Esophagus muscularis mucosa (tissue), 4 donors: ENCODE data around the gene EMX2. TPM values are rescaled to one million over a fixed set of nuclear protein-coding genes. Genes with fewer than 3 reads are reported as not detected.

Experiments
- DNase-seq: peaks from one replicate; pipeline ENCODE4 v3.0.0-alpha.2; 2017; ENCODE audit errors: extremely low spot score
- H3K27ac ChIP-seq, 4 donors: fragments of 200-600 bp; sonication (generic); replicated peaks in 1 of 4; 1 replicate in 3 of 4; 2 replicates in 1 of 4; pipeline ENCODE4 v1.5.1; 2016 to 2019; ENCODE audit warnings: mild to moderate bottlenecking in 1 of 4
- H3K27me3 ChIP-seq, 4 donors: fragments of 200-600 bp; sonication (generic); one replicate each; pipeline versions ENCODE4 v1.5.1 to v1.6.0; 2016 to 2019
- H3K36me3 ChIP-seq, 4 donors: fragments of 200-600 bp; sonication (generic); one replicate each; pipeline ENCODE4 v1.5.1; 2016 to 2019
- H3K4me1 ChIP-seq, 4 donors: fragments of 200-600 bp; sonication (generic); one replicate each; pipeline ENCODE4 v1.5.1; 2016 to 2019
- H3K4me3 ChIP-seq, 4 donors: fragments of 200-600 bp; sonication (generic); 1 replicate in 2 of 4; 2 replicates in 2 of 4; pipeline ENCODE4 v1.5.1; 2016 to 2019; ENCODE audit warnings: mild to moderate bottlenecking in 4 of 4, moderate library complexity in 1 of 4
- H3K9me3 ChIP-seq, 4 donors: fragments of 200-600 bp; sonication (generic); 1 replicate in 3 of 4; 2 replicates in 1 of 4; pipeline ENCODE4 v1.5.1; 2016 to 2019
- EP300 ChIP-seq: sonication (generic); formaldehyde crosslinking; IDR thresholded peaks from one replicate; pipeline ENCODE4 v1.6.1; 2017; ENCODE audit warnings: antibody characterized with exemption
- POLR2A ChIP-seq: fragments of 450-650 bp; IDR thresholded peaks from one replicate; pipeline ENCODE4 v1.6.1; 2017; ENCODE audit warnings: antibody characterized with exemption, moderate library complexity, mild to moderate bottlenecking, low read depth
- POLR2AphosphoS5 ChIP-seq, 2 donors: sonication (generic); formaldehyde crosslinking; IDR thresholded peaks; one replicate each; pipeline ENCODE4 v1.6.1; 2017; ENCODE audit warnings: antibody characterized with exemption in 2 of 2
- WGBS: methylation state at CpG from one replicate; pipeline ENCODE4 v1.1.5; 2018; 5-methylcytosine and 5-hydroxymethylcytosine counted together
- intact Hi-C: fragments of 100-400 bp; cut with DNase I; formaldehyde crosslinking; loops from one replicate; pipeline ENCODE4 v1.15.1; 2023
- total RNA-seq, 4 donors: library from RNA; depleted of rRNA; stranded (reverse); fragments of >200 nt; gene quantifications; one replicate each; pipeline versions ENCODE4 v1.1.0 to v1.2.1, GENCODE V29; 2016
- TF ChIP-seq, protein P1 (sequence below), 3 experiments: fragments of 200-600 bp in 2 of 3; fragments of 450-650 bp in 1 of 3; sonication (generic) in 2 of 3; IDR thresholded peaks; one replicate each; pipeline ENCODE4 v1.5.1; 2017 to 2019; ENCODE audit warnings: antibody characterized with exemption in 3 of 3, mild to moderate bottlenecking in 2 of 3, moderate library complexity in 1 of 3

Gene EMX2
- total RNA-seq, 4 donors from 2014 or later = 0.52 to 0.71 TPM; not detected in 2

DNA sequence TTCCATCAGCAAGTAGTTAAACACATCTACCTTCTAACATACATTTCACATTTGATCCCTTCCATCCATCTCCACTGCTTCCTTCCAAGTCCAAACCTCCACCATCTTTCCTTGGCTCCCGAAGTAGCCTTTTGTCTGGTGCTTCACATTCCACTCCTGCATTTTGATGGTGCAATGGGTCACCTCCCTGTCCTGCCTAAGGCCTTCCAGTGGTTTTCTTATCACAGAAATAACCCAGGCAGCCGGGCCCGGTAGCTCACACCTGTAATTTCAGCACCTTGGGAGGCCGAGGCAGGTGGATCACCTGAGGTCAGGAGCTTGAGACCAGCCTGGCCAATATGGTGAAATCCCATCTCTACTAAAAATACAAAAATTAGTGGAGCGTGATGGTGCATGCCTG lies 44.5 kb downstream of the EMX2 start:
- 89% methylated on average over 5 of the region's 5 CpGs for WGBS
- TF ChIP-seq, protein P1, sequence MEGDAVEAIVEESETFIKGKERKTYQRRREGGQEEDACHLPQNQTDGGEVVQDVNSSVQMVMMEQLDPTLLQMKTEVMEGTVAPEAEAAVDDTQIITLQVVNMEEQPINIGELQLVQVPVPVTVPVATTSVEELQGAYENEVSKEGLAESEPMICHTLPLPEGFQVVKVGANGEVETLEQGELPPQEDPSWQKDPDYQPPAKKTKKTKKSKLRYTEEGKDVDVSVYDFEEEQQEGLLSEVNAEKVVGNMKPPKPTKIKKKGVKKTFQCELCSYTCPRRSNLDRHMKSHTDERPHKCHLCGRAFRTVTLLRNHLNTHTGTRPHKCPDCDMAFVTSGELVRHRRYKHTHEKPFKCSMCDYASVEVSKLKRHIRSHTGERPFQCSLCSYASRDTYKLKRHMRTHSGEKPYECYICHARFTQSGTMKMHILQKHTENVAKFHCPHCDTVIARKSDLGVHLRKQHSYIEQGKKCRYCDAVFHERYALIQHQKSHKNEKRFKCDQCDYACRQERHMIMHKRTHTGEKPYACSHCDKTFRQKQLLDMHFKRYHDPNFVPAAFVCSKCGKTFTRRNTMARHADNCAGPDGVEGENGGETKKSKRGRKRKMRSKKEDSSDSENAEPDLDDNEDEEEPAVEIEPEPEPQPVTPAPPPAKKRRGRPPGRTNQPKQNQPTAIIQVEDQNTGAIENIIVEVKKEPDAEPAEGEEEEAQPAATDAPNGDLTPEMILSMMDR (IDR thresholded peaks at IDR 0.05) = no peak
- no peak for TF ChIP-seq POLR2AphosphoS5 (IDR thresholded peaks at IDR 0.05)
- TF ChIP-seq EP300 = no peak
- no peak for TF ChIP-seq POLR2A
- no peaks in the 10 kb centered on the region for H3K9me3 ChIP-seq
- no peaks in the 10 kb centered on the region for H3K36me3 ChIP-seq
- H3K4me3 ChIP-seq = no peak overlapping the region
- intact Hi-C loops = no loop called here
- DNase-seq = no peak
- H3K27me3 ChIP-seq = peaks cover 0 to 30% (median 0%) of the 10 kb centered on the region in 4 donors
- no peak overlapping the region for H3K27ac ChIP-seq
- no peaks in the 10 kb centered on the region for H3K4me1 ChIP-seq

DNA sequence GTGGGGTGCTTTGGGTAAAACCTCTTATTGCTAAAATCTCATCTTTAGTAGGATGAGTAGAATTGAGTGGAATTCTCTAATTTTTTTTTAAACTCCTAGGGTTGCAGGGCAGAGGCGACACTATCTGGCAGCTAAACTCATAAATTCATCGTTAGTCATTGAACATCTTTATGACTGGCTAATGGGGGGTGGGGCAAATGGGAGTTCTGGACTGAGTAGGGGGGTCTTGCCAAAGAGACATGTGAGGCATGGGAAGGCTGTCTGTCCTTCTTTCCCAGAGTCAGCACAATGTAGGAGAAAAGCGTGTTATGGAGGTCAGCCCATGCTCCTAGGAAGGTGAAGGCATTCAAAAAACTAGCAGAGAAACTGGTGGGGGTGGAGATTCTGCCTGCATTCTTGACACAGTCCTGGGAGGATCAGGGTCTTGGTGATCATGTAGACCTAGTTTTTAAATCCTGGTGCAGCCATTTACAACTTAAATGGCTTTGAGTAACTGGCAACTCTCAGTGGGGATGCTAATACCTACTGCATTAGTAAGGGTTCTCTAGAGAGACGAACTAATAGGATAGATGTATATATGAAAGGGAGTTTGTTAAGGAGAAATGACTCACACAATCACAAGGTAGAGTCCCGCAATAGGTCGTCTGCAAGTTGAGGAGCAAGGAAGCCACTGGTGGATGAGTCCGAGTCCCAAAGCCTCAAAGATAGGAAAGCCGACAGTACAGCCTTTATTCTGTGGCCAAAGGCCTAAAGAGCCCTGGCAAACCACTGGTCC lies 47.7 kb downstream of the EMX2 start:
- WGBS = 74% methylated on average over 8 of the region's 8 CpGs
- Histone ChIP-seq H3K4me1 (no peaks in the 10 kb centered on the region), H3K9me3 (peaks cover 0 to 9% (median 2%) of the 10 kb centered on the region in 4 donors), H3K27ac (no peak overlapping the region), H3K4me3 (no peak overlapping the region), H3K36me3 (no peaks in the 10 kb centered on the region), H3K27me3 (peaks cover 0 to 18% (median 0%) of the 10 kb centered on the region in 4 donors)
- intact Hi-C loops = no loop called here
- no peak for DNase-seq
- TF ChIP-seq EP300 (no peak), POLR2AphosphoS5 (IDR thresholded peaks at IDR 0.05) (no peak), POLR2A (no peak)
- TF ChIP-seq, protein P1 (IDR thresholded peaks at IDR 0.05) = no peak

DNA sequence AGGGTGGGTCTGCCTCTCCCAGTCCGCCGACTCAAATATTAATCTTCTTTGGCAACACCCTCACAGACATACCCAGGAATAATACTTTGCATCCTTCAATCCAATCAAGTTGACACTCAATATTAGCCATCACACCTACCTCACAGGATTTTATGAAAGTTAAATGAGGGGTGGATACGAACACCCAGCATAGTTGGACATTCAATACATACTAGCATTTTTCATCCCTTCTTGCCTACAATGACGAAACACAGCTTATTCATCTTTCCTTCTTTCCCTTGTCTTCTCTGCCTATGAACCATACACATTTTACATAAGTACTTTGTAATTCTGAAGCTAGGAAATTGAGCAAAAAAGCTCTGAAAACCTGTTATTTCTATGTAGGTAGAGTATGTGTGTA lies 48.5 kb downstream of the EMX2 start:
- Histone ChIP-seq H3K4me3 (no peak overlapping the region), H3K27ac (no peak overlapping the region), H3K27me3 (peaks cover 0 to 18% (median 0%) of the 10 kb centered on the region in 4 donors), H3K4me1 (no peaks in the 10 kb centered on the region), H3K9me3 (peaks cover 0 to 9% (median 2%) of the 10 kb centered on the region in 4 donors), H3K36me3 (no peaks in the 10 kb centered on the region)
- no peak for TF ChIP-seq EP300
- TF ChIP-seq POLR2AphosphoS5 (IDR thresholded peaks at IDR 0.05) = no peak
- TF ChIP-seq, protein P1 (IDR thresholded peaks at IDR 0.05) = no peak
- no peak for TF ChIP-seq POLR2A
- intact Hi-C loops = no loop called here
- DNase-seq = no peak
- 90% methylated on average over 4 of the region's 4 CpGs for WGBS

DNA sequence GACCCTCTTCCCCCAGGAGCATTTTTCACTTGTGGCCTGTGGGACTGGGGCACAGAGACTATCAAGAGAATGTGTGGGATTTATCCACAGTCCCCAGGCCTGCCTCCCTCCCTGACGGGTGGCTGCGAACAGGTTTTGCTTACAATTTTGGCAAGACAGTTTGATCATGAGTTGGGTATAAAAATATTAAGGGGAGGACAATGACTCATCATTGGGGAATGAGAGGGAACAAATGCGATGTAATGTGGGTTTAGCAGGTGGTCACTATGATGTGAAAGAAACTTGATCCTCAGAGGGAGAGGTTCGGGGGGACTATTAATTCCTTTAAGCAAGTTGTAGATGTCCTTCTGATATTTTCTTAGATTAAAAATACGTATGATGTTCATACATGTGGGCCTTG lies 52.2 kb downstream of the EMX2 start:
- no peaks in the 10 kb centered on the region for H3K4me1 ChIP-seq
- no peaks in the 10 kb centered on the region for H3K36me3 ChIP-seq
- peaks cover 0 to 9% (median 2%) of the 10 kb centered on the region in 4 donors for H3K9me3 ChIP-seq
- WGBS = 57% methylated on average over 5 of the region's 5 CpGs
- no peak overlapping the region for H3K27ac ChIP-seq
- peaks cover 0 to 6% (median 0%) of the 10 kb centered on the region in 4 donors for H3K27me3 ChIP-seq
- DNase-seq = no peak
- TF ChIP-seq EP300 (no peak), POLR2A (no peak), POLR2AphosphoS5 (IDR thresholded peaks at IDR 0.05) (no peak)
- TF ChIP-seq, protein P1 (IDR thresholded peaks at IDR 0.05) = no peak
- intact Hi-C loops = no loop called here
- H3K4me3 ChIP-seq = no peak overlapping the region

DNA sequence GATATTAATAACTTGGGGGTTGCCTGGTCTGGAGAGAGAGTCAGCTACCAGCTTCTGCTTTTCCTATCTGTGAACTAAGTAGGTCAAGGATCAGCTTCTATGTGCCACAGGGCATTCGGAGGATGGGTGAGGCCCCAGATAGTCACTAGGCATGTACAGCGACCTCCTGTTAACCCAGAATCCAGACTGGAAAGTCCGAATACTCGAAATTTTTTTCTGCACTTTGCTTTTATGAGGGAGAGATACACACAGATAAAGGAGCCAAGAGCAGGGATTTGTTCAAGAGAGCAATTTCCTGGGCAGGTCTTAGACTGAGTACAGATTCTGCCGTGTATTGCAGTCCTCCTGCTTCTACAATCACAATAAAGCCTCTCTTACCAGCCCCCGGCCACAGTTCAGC lies 54.2 kb downstream of the EMX2 start:
- Histone ChIP-seq H3K4me3 (no peak overlapping the region), H3K4me1 (no peaks in the 10 kb centered on the region), H3K27me3 (peaks cover 0 to 4% (median 0%) of the 10 kb centered on the region in 4 donors), H3K9me3 (peaks cover 0 to 9% (median 2%) of the 10 kb centered on the region in 4 donors), H3K36me3 (no peaks in the 10 kb centered on the region), H3K27ac (no peak overlapping the region)
- intact Hi-C loops = no loop called here
- TF ChIP-seq POLR2AphosphoS5 (IDR thresholded peaks at IDR 0.05) = no peak
- TF ChIP-seq, protein P1 (IDR thresholded peaks at IDR 0.05) = no peak
- no peak for TF ChIP-seq POLR2A
- no peak for TF ChIP-seq EP300
- DNase-seq = no peak
- 66% methylated on average over 6 of the region's 6 CpGs for WGBS
